Measurements from ENCODE around the gene APP.

DNA sequence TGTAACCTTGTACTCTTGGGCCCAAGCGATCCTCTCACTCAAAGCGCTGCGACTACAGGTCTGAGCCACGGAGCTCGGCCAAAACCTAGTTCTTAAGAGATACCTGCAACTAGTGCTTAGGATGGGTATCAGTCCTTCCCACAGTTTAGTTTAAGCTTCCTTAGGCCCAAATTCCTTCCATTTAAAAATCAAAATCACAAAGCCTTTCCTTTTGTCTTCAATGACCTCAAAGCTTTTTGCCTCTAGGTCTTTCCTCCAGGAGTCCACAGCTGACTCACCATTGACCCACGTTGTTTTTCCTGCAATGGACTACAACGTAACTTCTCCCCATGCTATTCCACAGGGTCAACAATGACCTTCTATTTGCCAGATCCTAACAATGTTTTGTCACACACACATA, 64.0 kb downstream of the APP start:
- TF ChIP-seq, protein P1, sequence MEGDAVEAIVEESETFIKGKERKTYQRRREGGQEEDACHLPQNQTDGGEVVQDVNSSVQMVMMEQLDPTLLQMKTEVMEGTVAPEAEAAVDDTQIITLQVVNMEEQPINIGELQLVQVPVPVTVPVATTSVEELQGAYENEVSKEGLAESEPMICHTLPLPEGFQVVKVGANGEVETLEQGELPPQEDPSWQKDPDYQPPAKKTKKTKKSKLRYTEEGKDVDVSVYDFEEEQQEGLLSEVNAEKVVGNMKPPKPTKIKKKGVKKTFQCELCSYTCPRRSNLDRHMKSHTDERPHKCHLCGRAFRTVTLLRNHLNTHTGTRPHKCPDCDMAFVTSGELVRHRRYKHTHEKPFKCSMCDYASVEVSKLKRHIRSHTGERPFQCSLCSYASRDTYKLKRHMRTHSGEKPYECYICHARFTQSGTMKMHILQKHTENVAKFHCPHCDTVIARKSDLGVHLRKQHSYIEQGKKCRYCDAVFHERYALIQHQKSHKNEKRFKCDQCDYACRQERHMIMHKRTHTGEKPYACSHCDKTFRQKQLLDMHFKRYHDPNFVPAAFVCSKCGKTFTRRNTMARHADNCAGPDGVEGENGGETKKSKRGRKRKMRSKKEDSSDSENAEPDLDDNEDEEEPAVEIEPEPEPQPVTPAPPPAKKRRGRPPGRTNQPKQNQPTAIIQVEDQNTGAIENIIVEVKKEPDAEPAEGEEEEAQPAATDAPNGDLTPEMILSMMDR (IDR thresholded peaks at IDR 0.05) = no peak
- no peak for TF ChIP-seq POLR2AphosphoS5 (IDR thresholded peaks at IDR 0.05)
- TF ChIP-seq POLR2A (IDR thresholded peaks at IDR 0.05) = no peak
